Pancreas (tissue), 10 donors: Measurements from ENCODE around the gene HOXC5. TPM values are rescaled to one million over a fixed set of nuclear protein-coding genes. Genes with fewer than 3 reads are reported as not detected.

Source experiments
- ATAC-seq, 4 donors: fragments of 200-7000 bp; cut with Tn5 transposase; one replicate each; pipeline versions ENCODE4 v1.8.0 to v1.9.1; 2020; ENCODE audit warnings: mild to moderate bottlenecking in 4 of 4, moderate library complexity in 4 of 4
- DNase-seq, 6 donors: peaks; one replicate each; pipeline ENCODE4 v3.0.0-alpha.2; 2020
- FAIRE-seq: peaks from 2 replicates; lab custom pipeline; 2012; peaks lifted over from hg19 to GRCh38; lab: Jason Lieb, UNC
- H3K27ac ChIP-seq, 4 donors: fragments of 200-600 bp; sonication (generic); 1 replicate in 3 of 4; 2 replicates in 1 of 4; pipeline versions ENCODE4 v1.5.0 to v1.8.0; 2020
- H3K27me3 ChIP-seq, 4 donors: fragments of 200-600 bp; one replicate each; pipeline ENCODE4 v1.8.0; 2021
- H3K36me3 ChIP-seq, 3 donors: fragments of 200-600 bp; sonication (generic) in 1 of 3; one replicate each; pipeline versions ENCODE4 v1.5.0 to v1.8.0; 2020 to 2021
- H3K4me1 ChIP-seq, 3 donors: fragments of 200-600 bp; one replicate each; pipeline ENCODE4 v1.8.0; 2021
- H3K4me3 ChIP-seq, 4 donors: fragments of 200-600 bp; sonication (generic) in 2 of 4; one replicate each; pipeline versions ENCODE4 v1.5.0 to v1.8.0; 2020 to 2021
- H3K9me3 ChIP-seq, 4 donors: fragments of 200-600 bp; one replicate each; pipeline ENCODE4 v1.8.0; 2021
- CTCF ChIP-seq, 4 donors: fragments of 200-600 bp; sonication (generic) in 3 of 4; IDR thresholded peaks; one replicate each; pipeline versions ENCODE4 v1.5.0 to v1.8.0; 2021; ENCODE audit warnings: antibody characterized with exemption in 4 of 4
- WGBS, 2 donors: extraction: QIAGEN DNeasy Blood & Tissue Kit; methylation state at CpG; one replicate each; pipeline ENCODE4 v1.1.7; 2013; 5-methylcytosine and 5-hydroxymethylcytosine counted together
- intact Hi-C, 3 donors: fragments of 100-400 bp; cut with DNase I; formaldehyde crosslinking; loops; one replicate each; pipeline versions ENCODE4 v1.11.1 to v1.14.2; 2022
- polyA plus RNA-seq, 2 donors: library from polyadenylated mRNA; stranded (reverse); fragments of 200-250 nt; gene quantifications; one replicate each; pipeline ENCODE4 v1.2.3, GENCODE V29; 2013
- total RNA-seq, 6 donors: library from RNA; stranded (reverse); fragmentation: NEBNext Ultra II Directional in 4 of 6; extraction: Animal tissue kit (Norgen Biotek cat#: 25700) in 4 of 6; gene quantifications; one replicate each; pipeline versions ENCODE4 v1.2.1 to v1.2.4, GENCODE V29; 2021 to 2023
- donor health status: healthy with polysubstance abuse.
- donor health status: DM: no; HTN: no; CAD: no; lungs with moderate emphysema.
- donor health status: DM: no; HTN: no; CAD: no.
- donor health status: control.
- donor health status: control.
- donor health status: Bipolar disorder and iron deficiency.
- donor health status: DM: yes; HTN: yes; CAD: no.
- donor health status: DM: no; HTN: no; CAD: no.
- donor health status: DM: no; HTN: no; CAD: no.
- donor health status: DM: yes; HTN: yes; CAD: no.

Gene HOXC5
- total and polyA plus RNA-seq, 8 donors: not detected

- no peak for DNase-seq
- Histone ChIP-seq H3K4me1 (peaks cover 0 to 5% (median 5%) of the 10 kb centered on the region in 3 donors), H3K27me3 (peaks cover 0 to 43% (median 10%) of the 10 kb centered on the region in 4 donors), H3K36me3 (no peaks in the 10 kb centered on the region), H3K4me3 (no peak overlapping the region), H3K27ac (no peak overlapping the region), H3K9me3 (no peaks in the 10 kb centered on the region)
- no peak for ATAC-seq
- 25 to 26% methylated on average over 10 of the region's 10 CpGs for WGBS, 2 donors
- intact Hi-C loops: no loop called here
- FAIRE-seq: no peak
- TF ChIP-seq CTCF (IDR thresholded peaks at IDR 0.05): no peak
Observed at GRCh38 chr12:54010053-54010971, 22.5 kb upstream of the HOXC5 start.

- intact Hi-C loops: no loop called here
- no peak overlapping the region for H3K27ac ChIP-seq
- H3K4me1 ChIP-seq: peaks cover 0 to 3% (median 2%) of the 10 kb centered on the region in 3 donors
- no peak overlapping the region for H3K4me3 ChIP-seq
- peaks cover 0 to 46% (median 14%) of the 10 kb centered on the region in 4 donors for H3K27me3 ChIP-seq
- WGBS, 2 donors: 7 to 10% methylated on average over 17 of the region's 17 CpGs
- ATAC-seq: no peak
- no peaks in the 10 kb centered on the region for H3K36me3 ChIP-seq
- no peaks in the 10 kb centered on the region for H3K9me3 ChIP-seq
- no peak for DNase-seq
- no peak for TF ChIP-seq CTCF (IDR thresholded peaks at IDR 0.05)
- FAIRE-seq: no peak
Observed at GRCh38 chr12:54010972-54011664, 21.7 kb upstream of the HOXC5 start.

- Histone ChIP-seq H3K4me3 (no peak overlapping the region), H3K27me3 (peaks cover 0 to 54% (median 13%) of the 10 kb centered on the region in 4 donors), H3K36me3 (no peaks in the 10 kb centered on the region), H3K9me3 (no peaks in the 10 kb centered on the region), H3K4me1 (peaks cover 0 to under 1% (median 0%) of the 10 kb centered on the region in 3 donors), H3K27ac (no peak overlapping the region)
- ATAC-seq: no peak
- no peak for DNase-seq
- 26 to 31% methylated on average over 14 of the region's 14 CpGs for WGBS, 2 donors
- FAIRE-seq: no peak
- no peak for TF ChIP-seq CTCF (IDR thresholded peaks at IDR 0.05)
- intact Hi-C loops: no loop called here
Observed at GRCh38 chr12:54011665-54012532, 21.0 kb upstream of the HOXC5 start.

GRCh38 chr12:54012631-54013409 lies 20.0 kb upstream of the HOXC5 start:
- DNase-seq (no peak), FAIRE-seq (no peak), ATAC-seq (no peak)
- no peaks in the 10 kb centered on the region for H3K9me3 ChIP-seq
- WGBS, 2 donors: 33 to 35% methylated on average over 6 of the region's 6 CpGs
- no peak for TF ChIP-seq CTCF (IDR thresholded peaks at IDR 0.05)
- peaks cover 0 to 52% (median 12%) of the 10 kb centered on the region in 4 donors for H3K27me3 ChIP-seq
- no peaks in the 10 kb centered on the region for H3K36me3 ChIP-seq
- no peak overlapping the region for H3K27ac ChIP-seq
- H3K4me3 ChIP-seq: no peak overlapping the region
- peaks cover 0 to 4% (median 0%) of the 10 kb centered on the region in 3 donors for H3K4me1 ChIP-seq
- intact Hi-C loops: no loop called here
